Fibroblast of skin of back (primary cell): ENCODE measurements around the gene UBASH3A.

Experiments
- DNase-seq: peaks from one replicate; pipeline ENCODE4 v3.0.0-alpha.2; 2013

The UBASH3A gene

GRCh38 chr21:42411891-42412635, 8.4 kb downstream of the UBASH3A start:
- DNase-seq, result no peak

- DNase-seq, result no peak
Observed at GRCh38 chr21:42412636-42412933, 8.9 kb downstream of the UBASH3A start.

DNA sequence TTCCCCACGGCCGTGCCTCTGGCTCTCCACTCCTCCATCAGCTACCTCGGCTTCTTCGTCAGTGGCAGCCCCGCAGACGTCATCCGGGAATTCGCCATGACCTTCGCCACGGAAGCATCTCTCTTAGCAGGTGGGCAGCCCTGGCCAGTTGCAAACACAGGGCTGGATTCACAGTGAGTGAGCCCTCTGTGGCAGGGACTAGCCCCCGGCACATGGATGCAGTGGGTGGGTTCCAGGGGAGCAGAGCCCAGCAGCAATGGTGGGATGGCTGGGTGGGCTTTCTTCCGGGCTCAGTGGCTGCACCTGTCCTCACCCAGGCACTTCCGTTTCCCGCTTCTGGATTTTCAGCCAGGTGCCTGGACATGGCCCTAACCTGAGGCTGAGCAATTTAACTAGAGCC, 9.4 kb downstream of the UBASH3A start:
- DNase-seq, result no peak

GRCh38 chr21:42413500-42413899, 9.8 kb downstream of the UBASH3A start:
- no peak for DNase-seq

DNA sequence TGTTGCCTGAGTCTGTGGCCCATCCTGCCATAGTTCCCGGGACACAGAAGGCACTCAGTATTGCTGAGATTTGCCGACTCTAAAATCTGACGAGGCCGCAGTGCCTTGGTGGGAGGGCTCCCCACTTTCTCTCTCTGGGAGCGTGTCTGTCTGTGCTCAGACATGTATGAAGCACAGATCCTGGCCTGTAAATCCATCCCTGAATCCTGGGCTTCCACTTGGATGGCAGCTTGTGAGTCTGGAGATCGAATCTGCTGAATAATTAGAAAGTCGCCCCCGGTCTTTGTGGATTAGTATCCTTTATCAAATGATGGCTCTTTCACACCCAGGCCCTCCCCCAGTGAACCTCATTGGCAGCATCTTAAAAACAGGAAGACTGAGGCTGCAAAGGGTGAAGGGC, 10.4 kb downstream of the UBASH3A start:
- DNase-seq, result no peak

DNA sequence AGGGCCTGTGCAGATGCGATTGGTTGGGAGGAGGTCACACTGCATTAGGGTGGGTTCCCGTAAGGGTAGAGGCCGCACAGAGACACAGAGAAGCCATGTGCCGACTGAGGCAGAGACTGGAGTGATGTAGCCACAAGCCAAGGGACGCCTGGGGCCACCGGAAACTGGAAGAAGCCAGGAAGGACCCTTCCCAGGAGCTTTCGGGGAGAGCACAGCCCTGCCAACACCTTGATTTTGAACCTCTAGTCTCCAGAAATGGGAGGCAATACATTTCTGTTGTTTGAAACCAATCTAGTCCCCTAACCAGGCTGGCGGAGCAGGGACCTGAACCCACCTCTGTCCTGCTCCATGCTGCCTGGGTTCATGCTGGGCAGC, 10.8 kb downstream of the UBASH3A start:
- DNase-seq, result no peak

GRCh38 chr21:42414928-42415769, 11.4 kb downstream of the UBASH3A start:
- DNase-seq, result peak; percentile 30

GRCh38 chr21:42417533-42417932, 13.8 kb downstream of the UBASH3A start:
- DNase-seq, result no peak

DNA sequence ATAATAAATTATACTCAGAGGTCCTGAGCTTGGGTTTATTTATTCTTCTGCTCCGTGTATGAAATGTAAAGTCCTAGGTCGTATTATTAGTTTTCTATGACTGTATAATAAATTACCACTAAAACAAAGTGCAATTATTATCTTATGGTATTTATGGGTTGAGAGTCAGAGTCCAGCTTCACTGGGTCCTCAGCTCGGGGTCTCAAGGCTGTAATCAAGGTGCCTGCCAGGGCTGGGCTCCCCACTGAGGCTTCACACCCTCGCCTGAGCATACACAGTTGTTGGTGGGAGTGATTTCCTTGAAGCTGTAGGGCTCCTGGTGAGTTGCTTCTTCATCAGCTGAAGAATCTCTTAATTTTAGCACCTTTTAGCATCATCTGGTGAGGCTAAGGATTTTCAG, 15.2 kb downstream of the UBASH3A start:
- no peak for DNase-seq

GRCh38 chr21:42419845-42420244, 16.1 kb downstream of the UBASH3A start:
- DNase-seq, result no peak

DNA sequence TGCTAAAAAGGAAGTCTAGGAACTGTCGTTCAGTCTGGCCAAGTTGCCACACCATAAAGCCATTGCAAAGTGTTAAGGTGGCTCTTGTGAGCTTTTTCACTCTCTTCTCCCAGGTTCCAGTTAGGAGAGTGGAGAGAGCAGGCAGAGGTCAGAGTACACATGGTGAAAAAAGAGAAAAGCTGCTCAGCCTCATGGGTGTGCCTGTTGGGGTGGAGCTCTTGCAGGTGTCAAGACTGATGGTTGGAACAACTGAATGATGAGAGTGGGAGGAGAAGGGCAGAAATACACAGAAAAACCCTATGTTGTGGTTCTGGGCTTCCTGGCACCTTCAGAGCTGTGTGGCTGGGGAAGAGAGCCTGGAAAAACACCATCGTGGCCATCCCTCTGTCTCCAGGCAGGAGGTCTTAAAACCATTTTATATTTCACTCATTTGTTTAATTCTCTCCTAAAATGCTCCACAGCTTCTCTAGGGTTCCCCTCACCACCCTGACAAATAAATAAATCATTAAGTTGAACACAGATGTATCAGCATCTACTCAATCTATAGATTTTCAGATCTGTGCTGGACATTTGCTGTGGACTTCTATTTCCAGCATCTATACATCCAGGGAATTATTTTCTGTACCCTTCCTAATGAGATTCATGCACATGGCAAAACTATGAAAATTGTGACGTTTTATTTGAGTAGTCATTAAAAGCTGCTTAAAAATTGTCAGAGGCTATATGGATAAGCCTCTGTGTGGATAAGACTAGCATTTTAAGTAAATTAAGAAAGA, 17.5 kb downstream of the UBASH3A start:
- DNase-seq, result no peak

GRCh38 chr21:42423197-42423675, 19.5 kb downstream of the UBASH3A start:
- no peak for DNase-seq

GRCh38 chr21:42423685-42424084, 20.0 kb downstream of the UBASH3A start:
- no peak for DNase-seq

GRCh38 chr21:42424914-42425541, 21.3 kb downstream of the UBASH3A start:
- DNase-seq, result no peak

- no peak for DNase-seq
Observed at GRCh38 chr21:42425591-42425990, 21.9 kb downstream of the UBASH3A start.

DNA sequence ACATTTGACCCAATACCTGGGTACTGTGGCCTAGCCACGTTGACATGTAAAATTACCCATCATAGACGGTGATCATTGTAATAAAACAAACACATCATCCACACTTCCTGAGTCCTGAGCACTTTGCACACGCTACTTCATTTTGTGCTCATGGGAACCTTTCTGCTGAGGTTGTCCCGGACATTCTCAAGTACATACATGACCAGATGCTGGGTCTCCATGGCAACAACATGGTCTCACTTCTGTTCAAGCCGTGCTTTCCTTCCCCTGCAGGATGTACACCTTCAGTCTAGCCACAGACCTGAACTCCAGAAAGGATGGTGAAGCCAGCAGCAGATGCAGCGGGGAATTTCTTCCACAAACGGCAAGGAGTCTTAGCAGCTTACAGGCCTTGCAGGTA, 22.7 kb downstream of the UBASH3A start:
- DNase-seq, result no peak

GRCh38 chr21:42426876-42427480, 23.3 kb downstream of the UBASH3A start:
- DNase-seq, result no peak

- no peak for DNase-seq
Observed at GRCh38 chr21:42427809-42428419, 24.2 kb downstream of the UBASH3A start.

GRCh38 chr21:42429021-42429420, 25.3 kb downstream of the UBASH3A start:
- no peak for DNase-seq

GRCh38 chr21:42429856-42430255, 26.2 kb downstream of the UBASH3A start:
- no peak for DNase-seq

DNA sequence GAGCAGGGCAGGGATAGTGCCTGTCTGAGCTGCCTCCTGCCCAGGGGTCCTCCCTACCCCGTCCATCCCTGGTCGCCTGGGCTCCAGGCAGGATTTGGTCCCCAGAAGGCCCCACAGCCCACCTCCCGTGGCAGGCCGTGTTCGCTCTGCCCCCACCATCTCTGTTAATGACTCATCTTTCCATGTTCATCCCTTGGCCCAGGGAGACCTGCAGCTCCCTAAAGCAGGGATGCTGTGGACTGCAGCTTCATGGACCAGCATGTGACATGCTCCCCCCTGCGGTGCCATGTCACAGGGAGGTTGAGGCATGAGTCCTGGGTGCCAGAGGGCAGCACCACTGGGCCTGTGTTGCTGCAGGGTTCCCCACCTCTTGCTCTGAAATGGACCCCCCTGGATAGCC, 26.8 kb downstream of the UBASH3A start:
- no peak for DNase-seq

DNA sequence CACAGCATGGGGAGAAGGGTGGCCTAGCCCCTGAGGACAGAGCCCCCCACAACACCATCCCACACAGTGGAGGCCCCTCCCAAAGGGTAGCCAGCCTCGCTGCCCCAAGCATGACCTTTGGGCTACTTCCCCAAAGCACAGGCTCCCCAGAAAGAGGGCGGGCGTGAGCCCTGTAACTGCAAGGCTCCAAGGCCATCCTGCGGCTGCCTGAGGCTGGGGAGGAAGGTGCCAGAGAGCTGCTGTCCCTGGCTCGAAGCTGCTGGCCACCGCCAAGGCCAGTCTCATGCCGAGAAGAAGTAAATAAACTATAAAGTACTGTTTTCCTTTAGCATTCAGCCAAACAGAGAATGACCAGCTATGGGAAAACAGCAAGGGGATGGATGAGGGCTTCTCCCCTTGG, 27.5 kb downstream of the UBASH3A start:
- no peak for DNase-seq
